T1000 (cell line): ENCODE measurements around the gene MAGI2.

Experiments used
- DNase-seq: peaks from one replicate; lab custom pipeline; 2025; ENCODE audit warnings: mixed read lengths; lab: John Stamatoyannopoulos, UW

Gene MAGI2

GRCh38 chr7:78141522-78142281 is 1311.8 kb downstream of the MAGI2 start:
- DNase-seq = no peak

DNA sequence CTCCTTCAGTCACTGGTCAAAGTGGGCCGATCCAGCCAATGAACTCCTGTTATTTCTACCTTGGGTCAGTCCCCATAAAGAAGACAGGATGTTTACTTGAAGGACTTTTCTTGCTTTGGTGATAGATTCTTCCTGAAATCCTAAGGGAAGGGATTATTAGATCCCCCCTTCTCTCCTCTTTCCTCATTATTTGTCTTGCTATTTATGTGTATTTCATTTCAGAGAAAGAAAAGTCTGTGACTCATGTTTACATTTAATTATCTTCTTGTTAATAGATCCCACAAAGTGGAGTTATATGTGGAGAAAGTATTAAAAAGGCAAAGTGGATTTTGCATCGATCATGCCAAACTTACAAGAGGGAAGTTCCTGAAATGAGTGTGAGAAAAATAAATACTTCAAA is 1313.4 kb downstream of the MAGI2 start:
- DNase-seq = no peak

DNA sequence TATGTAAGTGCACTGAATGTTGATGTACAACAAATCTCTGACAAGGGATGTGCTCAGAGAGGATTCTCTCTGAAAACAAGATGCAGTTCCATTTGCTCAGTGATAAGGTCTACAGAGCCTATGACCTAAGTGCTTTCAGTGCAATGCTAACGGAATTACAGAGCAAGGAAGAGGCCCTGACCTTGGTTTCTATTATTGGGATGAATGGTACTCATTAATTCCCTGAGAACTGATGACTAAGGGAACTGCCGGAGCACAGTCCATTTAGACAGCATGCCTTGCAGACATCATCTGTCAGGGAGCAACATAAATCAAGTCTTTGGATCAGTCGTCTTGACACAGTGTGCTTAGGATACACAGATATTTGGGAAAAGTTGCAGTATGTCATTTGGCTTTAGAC is 1314.1 kb downstream of the MAGI2 start:
- DNase-seq = no peak

DNA sequence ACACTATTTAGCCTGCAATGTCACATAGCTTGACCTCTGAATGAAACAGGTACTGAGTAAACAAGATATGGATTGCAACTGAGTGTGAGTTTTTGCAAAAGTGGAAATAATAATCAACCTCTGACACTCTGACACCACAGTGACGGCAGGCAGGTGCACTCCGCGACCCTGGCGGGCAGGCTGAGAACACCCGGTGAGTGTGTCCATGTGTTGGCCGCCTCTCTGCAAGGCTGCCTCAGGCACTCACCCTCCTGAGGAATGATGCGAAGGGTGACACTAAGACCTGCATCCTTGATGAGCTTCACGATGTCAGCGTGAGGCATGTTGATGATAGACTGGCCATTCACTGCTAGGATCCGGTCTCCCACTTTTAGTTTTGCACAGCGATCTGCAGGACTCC is 1318.7 kb downstream of the MAGI2 start:
- no peak for DNase-seq

GRCh38 chr7:78134256-78134655 is 1319.2 kb downstream of the MAGI2 start:
- peak; percentile 54 for DNase-seq

GRCh38 chr7:78130446-78131215 is 1322.8 kb downstream of the MAGI2 start:
- no peak for DNase-seq

GRCh38 chr7:78129865-78130264 is 1323.6 kb downstream of the MAGI2 start:
- DNase-seq = no peak

GRCh38 chr7:78127009-78127408 is 1326.5 kb downstream of the MAGI2 start:
- no peak for DNase-seq

DNA sequence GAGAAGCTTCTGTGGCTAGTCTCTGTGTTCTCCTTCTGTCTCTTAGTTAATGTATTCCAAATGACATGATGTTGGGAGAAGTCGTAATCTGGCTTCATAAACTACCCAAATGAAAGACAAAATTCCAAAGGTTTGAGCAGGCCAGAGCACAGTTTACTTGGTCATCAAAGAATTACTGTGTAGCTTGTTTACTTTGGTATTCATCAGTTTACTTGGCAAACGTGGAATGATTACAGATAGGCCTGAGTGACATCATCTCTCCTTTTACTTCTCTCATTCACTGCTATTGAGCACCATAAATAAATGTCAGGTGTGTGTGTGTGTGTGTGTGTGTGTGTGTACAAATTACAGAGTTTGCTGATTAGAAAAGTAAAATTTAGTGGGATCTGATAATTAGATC is 1327.6 kb downstream of the MAGI2 start:
- DNase-seq = peak; percentile 38

GRCh38 chr7:78124216-78124615 is 1329.3 kb downstream of the MAGI2 start:
- DNase-seq = no peak

DNA sequence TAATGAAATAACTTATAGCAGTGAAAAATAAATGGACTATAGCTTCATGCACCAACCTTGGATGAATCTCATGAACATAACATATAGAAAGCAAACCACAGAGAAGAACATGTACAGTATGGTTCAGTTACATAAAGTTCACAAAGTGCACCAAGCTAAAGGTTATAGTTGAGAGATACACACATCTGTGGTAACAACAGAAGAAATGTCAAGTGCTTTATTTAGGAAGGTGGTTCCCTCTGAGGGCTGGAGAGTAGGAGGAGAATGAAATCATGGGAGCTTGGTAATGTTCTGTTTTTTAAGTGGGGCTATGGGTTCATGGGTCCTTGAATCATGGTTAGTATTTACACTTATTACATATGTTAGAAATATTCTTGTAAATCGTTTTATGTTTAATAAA is 1331.6 kb downstream of the MAGI2 start:
- DNase-seq = no peak

- no peak for DNase-seq
Measured at GRCh38 chr7:78118470-78118869, 1335.0 kb downstream of the MAGI2 start.

DNA sequence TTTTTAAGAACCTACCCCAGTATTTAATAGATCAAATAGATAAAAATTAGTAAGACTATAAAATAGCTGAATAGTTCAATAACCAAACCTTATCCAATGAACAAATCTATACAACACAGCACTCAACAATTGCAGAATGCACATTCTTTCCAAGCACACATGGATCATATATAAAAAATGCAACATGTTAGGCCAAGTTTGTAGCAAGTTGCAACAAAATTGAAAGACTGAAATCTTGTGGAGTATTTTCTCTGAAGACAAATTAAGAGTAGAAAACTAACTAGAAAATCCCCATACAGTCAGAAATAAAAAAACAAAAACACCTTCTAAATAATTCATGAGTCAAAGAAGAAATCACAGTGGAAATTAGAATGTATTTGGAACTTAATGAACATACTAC is 1337.6 kb downstream of the MAGI2 start:
- no peak for DNase-seq

GRCh38 chr7:78114993-78115392 is 1338.5 kb downstream of the MAGI2 start:
- DNase-seq = no peak

DNA sequence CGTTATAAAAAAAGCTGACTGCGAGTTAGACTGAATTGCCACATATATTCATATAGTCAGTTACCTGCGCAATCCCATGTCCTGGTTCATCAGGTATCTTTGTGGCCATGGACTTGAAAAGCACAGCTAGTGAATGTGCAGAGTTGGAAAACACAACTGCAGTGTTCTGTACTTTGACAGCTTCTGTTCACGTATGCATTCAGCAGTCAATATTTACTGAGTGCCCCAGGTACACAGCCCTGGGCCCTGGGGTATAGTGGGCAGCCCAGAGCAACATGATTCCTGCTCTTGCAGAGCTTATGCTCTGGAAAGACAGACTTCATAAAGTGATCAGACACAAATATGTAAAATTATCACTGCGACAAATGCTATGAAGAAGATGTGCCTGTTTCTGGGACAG is 1341.0 kb downstream of the MAGI2 start:
- no peak for DNase-seq

DNA sequence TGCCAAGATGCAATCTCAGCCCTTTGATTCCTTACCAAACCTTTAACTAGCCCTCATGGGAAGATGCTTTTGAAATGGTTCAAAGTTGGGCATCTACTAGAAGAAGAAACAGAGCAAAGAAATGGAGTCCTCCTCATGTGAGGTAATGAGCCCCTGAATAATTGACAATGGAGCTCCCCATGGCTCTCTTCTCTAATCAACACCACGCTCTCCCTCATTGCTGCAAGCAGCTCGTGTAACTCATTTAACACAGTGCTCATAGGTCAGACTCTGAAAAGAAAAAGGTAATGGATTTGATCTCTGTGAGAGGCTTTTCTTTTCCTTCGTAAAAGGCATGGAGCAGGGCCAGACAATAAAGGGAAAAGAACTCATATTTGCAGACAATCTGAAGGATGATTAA is 1342.1 kb downstream of the MAGI2 start:
- DNase-seq = no peak

DNA sequence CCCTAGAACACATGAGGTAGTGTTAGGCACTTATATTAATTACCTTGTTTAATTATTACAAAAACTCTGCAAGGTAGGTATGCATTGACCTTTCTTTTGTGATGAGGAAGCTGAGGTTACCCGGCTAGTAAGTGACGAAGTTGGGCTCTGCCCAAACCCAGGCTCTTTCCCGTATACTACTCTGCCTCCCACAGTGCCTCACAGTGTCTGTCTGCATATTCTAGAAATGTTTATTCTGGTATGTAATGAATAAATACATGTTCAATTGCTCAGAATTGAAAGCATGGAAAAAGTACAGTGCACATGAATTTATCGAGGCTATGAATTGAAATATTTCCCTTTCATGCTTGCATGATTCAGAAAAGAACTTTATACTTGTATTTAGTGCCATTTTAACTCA is 1350.0 kb downstream of the MAGI2 start:
- DNase-seq = no peak

- DNase-seq = no peak
Measured at GRCh38 chr7:78101076-78101475, 1352.4 kb downstream of the MAGI2 start.

DNA sequence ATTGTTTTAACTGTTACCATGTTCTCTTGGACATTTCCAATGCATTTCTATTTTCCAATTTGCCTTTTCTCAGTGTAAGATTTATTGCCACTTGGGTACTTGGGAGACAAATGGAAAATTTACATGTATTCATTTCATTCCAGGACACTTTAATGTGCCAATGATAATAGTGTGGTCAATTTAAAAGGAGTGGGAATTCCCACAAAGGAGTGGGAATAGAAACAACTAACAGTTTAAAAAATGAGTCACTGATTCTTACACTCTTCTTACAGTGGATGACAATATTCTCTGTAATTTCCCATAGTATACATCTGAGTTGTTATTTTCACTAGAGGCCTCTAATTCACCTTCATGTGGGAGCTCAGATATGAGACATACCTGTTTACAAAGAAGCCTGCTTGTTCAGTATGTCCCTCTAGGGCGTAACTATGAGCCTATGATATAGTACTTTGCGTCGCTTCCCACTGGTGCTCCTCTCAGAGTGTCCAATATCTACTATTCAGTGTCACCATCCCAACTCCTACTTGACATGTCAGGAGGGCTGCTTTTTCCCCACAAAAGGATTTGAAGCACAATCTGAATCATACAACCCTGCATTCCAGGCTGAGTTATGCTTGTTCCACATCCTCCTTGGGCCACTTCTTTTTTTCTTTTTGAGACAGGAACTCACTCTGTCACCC is 1353.6 kb downstream of the MAGI2 start:
- no peak for DNase-seq

- DNase-seq = no peak
Measured at GRCh38 chr7:78095549-78095948, 1357.9 kb downstream of the MAGI2 start.

GRCh38 chr7:78092331-78092730 is 1361.1 kb downstream of the MAGI2 start:
- DNase-seq = no peak

- DNase-seq = no peak
Measured at GRCh38 chr7:78090616-78091015, 1362.9 kb downstream of the MAGI2 start.
